Sigmoid colon (tissue), 7 donors: ENCODE measurements around the gene NEO1. TPM values are rescaled to one million over a fixed set of nuclear protein-coding genes. Genes with fewer than 3 reads are reported as not detected.

Source experiments
- DNase-seq: peaks from one replicate; pipeline ENCODE4 v3.0.0-alpha.2; 2019
- H3K27ac ChIP-seq, 4 donors: fragments of 200-600 bp; sonication (generic); one replicate each; pipeline ENCODE4 v1.5.1; 2016 to 2019; ENCODE audit warnings: mild to moderate bottlenecking in 1 of 4
- H3K27me3 ChIP-seq, 3 donors: fragments of 200-600 bp; sonication (generic); one replicate each; pipeline ENCODE4 v1.5.1; 2019; ENCODE audit warnings: mild to moderate bottlenecking in 1 of 3
- H3K36me3 ChIP-seq, 4 donors: fragments of 200-600 bp; sonication (generic); one replicate each; pipeline ENCODE4 v1.5.1; 2016 to 2019
- H3K4me1 ChIP-seq, 4 donors: fragments of 200-600 bp; sonication (generic); one replicate each; pipeline ENCODE4 v1.5.1; 2017 to 2019
- H3K4me3 ChIP-seq, 4 donors: fragments of 200-600 bp; sonication (generic); one replicate each; pipeline ENCODE4 v1.5.1; 2017 to 2019; ENCODE audit warnings: mild to moderate bottlenecking in 2 of 4, moderate library complexity in 1 of 4
- H3K9me3 ChIP-seq, 4 donors: fragments of 200-600 bp in 3 of 4; sonication (generic) in 3 of 4; one replicate each; pipeline versions ENCODE4 v1.5.1 to v1.6.1; 2013 to 2019
- EP300 ChIP-seq, 4 donors: sonication (generic); formaldehyde crosslinking; IDR thresholded peaks; one replicate each; pipeline ENCODE4 v1.6.1; 2017; ENCODE audit warnings: antibody characterized with exemption in 4 of 4
- POLR2A ChIP-seq, 2 donors: fragments of 450-650 bp; IDR thresholded peaks; one replicate each; pipeline ENCODE4 v1.6.1; 2016; ENCODE audit warnings: antibody characterized with exemption in 2 of 2, mild to moderate bottlenecking in 2 of 2, moderate library complexity in 2 of 2
- POLR2AphosphoS5 ChIP-seq, 4 donors: sonication (generic); formaldehyde crosslinking; IDR thresholded peaks; one replicate each; pipeline ENCODE4 v1.6.1; 2017; ENCODE audit warnings: antibody characterized with exemption in 4 of 4
- WGBS, 2 donors: extraction: QIAGEN DNeasy Blood & Tissue Kit; methylation state at CpG; one replicate each; pipeline ENCODE4 v1.1.7; 2013; 5-methylcytosine and 5-hydroxymethylcytosine counted together
- intact Hi-C: fragments of 100-400 bp; cut with DNase I; formaldehyde crosslinking; loops from one replicate; pipeline ENCODE4 v1.15.1; 2023
- polyA plus RNA-seq, 3 donors: library from polyadenylated mRNA; stranded (reverse); fragments of 200-250 nt; gene quantifications; one replicate each; pipeline ENCODE4 v1.2.3, GENCODE V29; 2013
- total RNA-seq, 4 donors: library from RNA; depleted of rRNA; stranded (reverse); fragments of >200 nt; gene quantifications; one replicate each; pipeline ENCODE4 v1.1.0, GENCODE V29; 2016
- TF ChIP-seq, protein P1 (sequence below), 4 experiments: fragments of 450-650 bp in 3 of 4; fragments of 200-600 bp in 1 of 4; IDR thresholded peaks; one replicate each; pipeline ENCODE4 v1.5.1; 2016 to 2019; ENCODE audit warnings: antibody characterized with exemption in 4 of 4, mild to moderate bottlenecking in 3 of 4, moderate library complexity in 2 of 4
- donor health status: healthy with polysubstance abuse.
- donor health status: Bipolar disorder and iron deficiency.
- donor health status: healthy.

The NEO1 gene
- total and polyA plus RNA-seq, 7 donors, result 9.0 to 56.5 (median 26.8) TPM

DNA sequence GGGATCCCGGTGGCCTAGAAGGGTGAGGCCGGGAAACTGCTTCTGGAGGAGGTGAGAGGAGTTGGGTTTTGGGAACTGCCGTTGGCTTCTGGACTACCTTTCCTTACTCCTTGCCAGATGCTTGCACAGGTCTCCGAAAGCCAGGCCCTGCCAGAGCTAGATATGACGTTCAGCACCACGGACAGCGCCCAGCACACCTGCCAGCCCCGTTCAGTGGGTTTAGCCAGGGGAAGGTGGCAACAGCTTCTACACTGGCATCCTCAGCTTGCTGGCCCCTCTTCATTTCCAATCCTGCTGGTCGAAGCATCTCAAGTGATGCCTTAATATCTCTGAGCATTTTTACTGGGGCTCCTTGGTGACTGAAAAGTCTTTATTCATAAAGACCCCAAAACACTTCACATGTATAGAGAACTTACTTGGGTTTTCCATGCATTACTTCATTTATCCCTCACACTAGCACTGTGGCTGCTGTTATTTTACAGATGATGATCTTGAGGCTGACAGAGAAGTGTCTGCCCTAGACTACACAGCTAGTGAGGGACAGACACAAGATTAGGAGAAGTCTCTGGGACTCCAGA is 294.6 kb downstream of the NEO1 start:
- WGBS, 2 donors, result 11 to 26% methylated on average over 9 of the region's 9 CpGs
- H3K4me3 ChIP-seq, result no peak overlapping the region
- H3K36me3 ChIP-seq, result no peaks in the 10 kb centered on the region
- H3K27ac ChIP-seq, result no peak overlapping the region
- TF ChIP-seq POLR2A (IDR thresholded peaks at IDR 0.05) (no peak), POLR2AphosphoS5 (IDR thresholded peaks at IDR 0.05) (no peak), EP300 (IDR thresholded peaks at IDR 0.05) (no peak)
- TF ChIP-seq, protein P1, sequence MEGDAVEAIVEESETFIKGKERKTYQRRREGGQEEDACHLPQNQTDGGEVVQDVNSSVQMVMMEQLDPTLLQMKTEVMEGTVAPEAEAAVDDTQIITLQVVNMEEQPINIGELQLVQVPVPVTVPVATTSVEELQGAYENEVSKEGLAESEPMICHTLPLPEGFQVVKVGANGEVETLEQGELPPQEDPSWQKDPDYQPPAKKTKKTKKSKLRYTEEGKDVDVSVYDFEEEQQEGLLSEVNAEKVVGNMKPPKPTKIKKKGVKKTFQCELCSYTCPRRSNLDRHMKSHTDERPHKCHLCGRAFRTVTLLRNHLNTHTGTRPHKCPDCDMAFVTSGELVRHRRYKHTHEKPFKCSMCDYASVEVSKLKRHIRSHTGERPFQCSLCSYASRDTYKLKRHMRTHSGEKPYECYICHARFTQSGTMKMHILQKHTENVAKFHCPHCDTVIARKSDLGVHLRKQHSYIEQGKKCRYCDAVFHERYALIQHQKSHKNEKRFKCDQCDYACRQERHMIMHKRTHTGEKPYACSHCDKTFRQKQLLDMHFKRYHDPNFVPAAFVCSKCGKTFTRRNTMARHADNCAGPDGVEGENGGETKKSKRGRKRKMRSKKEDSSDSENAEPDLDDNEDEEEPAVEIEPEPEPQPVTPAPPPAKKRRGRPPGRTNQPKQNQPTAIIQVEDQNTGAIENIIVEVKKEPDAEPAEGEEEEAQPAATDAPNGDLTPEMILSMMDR (IDR thresholded peaks at IDR 0.05), result no peak
- H3K27me3 ChIP-seq, result no peaks in the 10 kb centered on the region
- DNase-seq, result no peak
- intact Hi-C loops, result no loop called here
- no peaks in the 10 kb centered on the region for H3K9me3 ChIP-seq
- peaks cover 0 to under 1% (median 0%) of the 10 kb centered on the region in 4 donors for H3K4me1 ChIP-seq

DNA sequence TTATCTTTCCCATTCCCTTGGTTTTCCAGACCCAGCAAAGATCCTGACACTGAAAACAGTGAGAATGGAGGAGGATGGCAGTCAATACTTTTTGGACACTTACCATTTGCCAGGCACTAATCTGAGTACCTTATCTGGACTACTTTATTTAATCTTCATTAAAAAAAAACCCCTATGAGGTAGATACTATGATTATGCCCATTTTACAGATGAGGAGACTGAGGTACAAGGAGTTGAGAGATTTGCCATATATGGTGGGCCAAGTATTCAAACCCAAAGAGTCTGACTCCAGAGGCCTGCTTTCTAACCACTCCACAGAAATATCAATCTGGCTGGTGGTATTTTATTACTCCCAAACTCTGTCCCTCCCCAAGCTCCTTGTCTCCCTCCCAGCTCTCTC is 296.9 kb downstream of the NEO1 start:
- Histone ChIP-seq H3K27me3 (no peaks in the 10 kb centered on the region), H3K36me3 (no peaks in the 10 kb centered on the region), H3K4me1 (peaks cover 0 to 9% (median 3%) of the 10 kb centered on the region in 4 donors), H3K9me3 (no peaks in the 10 kb centered on the region), H3K4me3 (no peak overlapping the region), H3K27ac (no peak overlapping the region)
- TF ChIP-seq POLR2A (IDR thresholded peaks at IDR 0.05), result no peak
- TF ChIP-seq POLR2AphosphoS5 (IDR thresholded peaks at IDR 0.05), result no peak
- TF ChIP-seq, protein P1 (IDR thresholded peaks at IDR 0.05), result no peak
- TF ChIP-seq EP300 (IDR thresholded peaks at IDR 0.05), result no peak
- intact Hi-C loops, result no loop called here
- no peak for DNase-seq

DNA sequence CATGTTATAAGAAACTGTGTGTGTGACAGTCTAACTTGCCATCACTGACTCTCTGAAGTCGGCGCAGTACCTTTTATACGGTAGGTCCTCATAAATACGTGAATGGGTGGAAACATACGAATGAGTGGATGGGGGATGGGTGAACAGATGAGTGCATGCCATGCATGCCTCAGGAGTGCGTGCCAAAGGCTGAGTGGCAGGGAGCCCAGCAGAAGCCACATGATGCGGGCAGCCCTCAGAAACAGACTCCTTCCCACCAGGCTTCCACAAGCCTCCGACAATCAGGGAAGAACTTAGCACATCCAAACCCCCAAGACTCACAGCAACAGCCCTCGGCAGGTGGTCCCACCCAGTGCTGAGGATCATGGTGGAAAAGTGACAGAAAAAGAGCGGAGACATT is 299.8 kb downstream of the NEO1 start:
- TF ChIP-seq POLR2AphosphoS5 (IDR thresholded peaks at IDR 0.05), result no peak
- no peak for TF ChIP-seq EP300 (IDR thresholded peaks at IDR 0.05)
- TF ChIP-seq, protein P1 (IDR thresholded peaks at IDR 0.05), result no peak
- TF ChIP-seq POLR2A (IDR thresholded peaks at IDR 0.05), result no peak
- Histone ChIP-seq H3K36me3 (no peaks in the 10 kb centered on the region), H3K9me3 (no peaks in the 10 kb centered on the region), H3K4me3 (no peak overlapping the region), H3K27ac (no peak overlapping the region), H3K27me3 (no peaks in the 10 kb centered on the region), H3K4me1 (peaks cover 0 to 9% (median 3%) of the 10 kb centered on the region in 4 donors)
- WGBS, 2 donors, result 85 to 87% methylated on average over 10 of the region's 10 CpGs
- DNase-seq, result no peak
- intact Hi-C loops, result no loop called here

DNA sequence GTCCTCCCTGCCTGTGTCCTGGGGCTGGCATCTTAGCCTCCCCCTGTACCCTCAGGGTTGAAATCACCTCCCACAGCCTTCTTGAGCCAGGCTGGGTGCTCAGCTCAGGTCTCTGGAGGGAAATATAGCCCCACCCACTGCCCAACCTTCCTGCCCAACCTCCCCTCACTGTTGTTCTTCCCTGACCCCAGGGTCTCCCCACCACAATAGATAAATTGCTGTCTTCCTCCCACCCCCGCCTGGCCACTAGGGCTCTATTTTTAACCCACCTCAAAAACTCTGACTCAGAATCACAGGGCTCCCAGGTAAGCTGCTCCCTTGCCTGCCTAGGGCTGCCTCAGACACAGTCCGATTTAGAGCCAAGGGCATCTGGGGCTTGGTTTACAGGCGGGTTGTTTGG is 301.5 kb downstream of the NEO1 start:
- DNase-seq, result no peak
- Histone ChIP-seq H3K27me3 (no peaks in the 10 kb centered on the region), H3K27ac (no peak overlapping the region), H3K36me3 (no peaks in the 10 kb centered on the region), H3K4me1 (peaks cover 0 to 9% (median 3%) of the 10 kb centered on the region in 4 donors), H3K4me3 (no peak overlapping the region), H3K9me3 (no peaks in the 10 kb centered on the region)
- intact Hi-C loops, result no loop called here
- WGBS, 2 donors, result 64 to 80% methylated on average over 3 of the region's 3 CpGs
- TF ChIP-seq POLR2AphosphoS5 (IDR thresholded peaks at IDR 0.05) (no peak), POLR2A (IDR thresholded peaks at IDR 0.05) (no peak), EP300 (IDR thresholded peaks at IDR 0.05) (no peak)
- TF ChIP-seq, protein P1 (IDR thresholded peaks at IDR 0.05), result no peak

DNA sequence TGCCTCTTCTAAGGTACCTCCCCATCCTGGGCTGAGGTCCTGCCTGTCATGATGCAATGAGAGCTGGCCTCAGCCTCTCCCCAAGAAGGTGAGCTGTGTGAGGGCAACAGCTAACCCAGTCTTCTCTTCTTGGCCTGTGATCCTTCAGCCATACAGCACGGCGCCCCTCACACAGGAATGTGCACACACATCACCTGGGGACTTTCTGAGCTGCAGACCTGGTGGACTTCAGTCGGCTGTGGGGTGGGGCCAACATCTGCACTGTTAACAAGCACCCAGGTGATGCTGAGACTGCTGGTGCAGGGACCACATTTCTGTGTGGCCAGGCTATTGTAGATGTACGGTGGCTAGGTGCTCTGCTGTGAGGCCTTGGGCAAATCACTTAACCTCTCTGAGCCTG is 302.0 kb downstream of the NEO1 start:
- intact Hi-C loops, result no loop called here
- H3K4me3 ChIP-seq, result no peak overlapping the region
- H3K27ac ChIP-seq, result no peak overlapping the region
- TF ChIP-seq EP300 (IDR thresholded peaks at IDR 0.05) (no peak), POLR2A (IDR thresholded peaks at IDR 0.05) (no peak), POLR2AphosphoS5 (IDR thresholded peaks at IDR 0.05) (no peak)
- TF ChIP-seq, protein P1 (IDR thresholded peaks at IDR 0.05), result no peak
- H3K4me1 ChIP-seq, result peaks cover 0 to 9% (median 3%) of the 10 kb centered on the region in 4 donors
- H3K36me3 ChIP-seq, result no peaks in the 10 kb centered on the region
- WGBS, 2 donors, result 71 to 82% methylated on average over 4 of the region's 4 CpGs
- no peak for DNase-seq
- no peaks in the 10 kb centered on the region for H3K9me3 ChIP-seq
- H3K27me3 ChIP-seq, result no peaks in the 10 kb centered on the region
